Measurements from ENCODE around the gene MAGI2.

The MAGI2 gene

GRCh38 chr7:78879206-78879605 is 574.3 kb downstream of the MAGI2 start:
- no peak for DNase-seq

GRCh38 chr7:78873117-78873516 is 580.4 kb downstream of the MAGI2 start:
- DNase-seq, result no peak

- no peak for DNase-seq
Measured at GRCh38 chr7:78864339-78864738, 589.1 kb downstream of the MAGI2 start.

GRCh38 chr7:78863281-78863680 is 590.2 kb downstream of the MAGI2 start:
- DNase-seq, result no peak

- no peak for DNase-seq
Measured at GRCh38 chr7:78862411-78862900, 591.0 kb downstream of the MAGI2 start.

- DNase-seq, result no peak
Measured at GRCh38 chr7:78852951-78853350, 600.5 kb downstream of the MAGI2 start.

GRCh38 chr7:78850093-78850740 is 603.2 kb downstream of the MAGI2 start:
- no peak for DNase-seq

GRCh38 chr7:78845155-78845554 is 608.3 kb downstream of the MAGI2 start:
- DNase-seq, result no peak

GRCh38 chr7:78842068-78842467 is 611.4 kb downstream of the MAGI2 start:
- no peak for DNase-seq

GRCh38 chr7:78835897-78836296 is 617.6 kb downstream of the MAGI2 start:
- no peak for DNase-seq

- no peak for DNase-seq
Measured at GRCh38 chr7:78828317-78828716, 625.1 kb downstream of the MAGI2 start.

GRCh38 chr7:78803501-78804127 is 649.9 kb downstream of the MAGI2 start:
- DNase-seq, result no peak

- DNase-seq, result no peak
Measured at GRCh38 chr7:78794101-78794500, 659.4 kb downstream of the MAGI2 start.

- no peak for DNase-seq
Measured at GRCh38 chr7:78792624-78793023, 660.8 kb downstream of the MAGI2 start.

GRCh38 chr7:78792006-78792405 is 661.5 kb downstream of the MAGI2 start:
- no peak for DNase-seq

GRCh38 chr7:78788464-78788863 is 665.0 kb downstream of the MAGI2 start:
- DNase-seq, result no peak

- DNase-seq, result no peak
Measured at GRCh38 chr7:78787854-78788253, 665.6 kb downstream of the MAGI2 start.

- no peak for DNase-seq
Measured at GRCh38 chr7:78786055-78786454, 667.4 kb downstream of the MAGI2 start.

- DNase-seq, result no peak
Measured at GRCh38 chr7:78783179-78783962, 670.1 kb downstream of the MAGI2 start.

GRCh38 chr7:78780560-78780959 is 672.9 kb downstream of the MAGI2 start:
- no peak for DNase-seq

- no peak for DNase-seq
Measured at GRCh38 chr7:78779788-78780187, 673.7 kb downstream of the MAGI2 start.

- DNase-seq, result no peak
Measured at GRCh38 chr7:78777829-78778228, 675.6 kb downstream of the MAGI2 start.

GRCh38 chr7:78770422-78771410 is 682.8 kb downstream of the MAGI2 start:
- DNase-seq, result no peak

Measured in activated T-cell treated with anti-CD3 and anti-CD28 coated beads, Interleukin-2, amount 50 U/mL, for 1 hour (primary cell).